NK-92 (cell line): ENCODE results near the gene IFT57.

ENCODE experiments used
- DNase-seq: peaks from one replicate; lab custom pipeline; 2025; ENCODE audit not compliant: unreplicated experiment; lab: John Stamatoyannopoulos, UW

The IFT57 gene

DNA sequence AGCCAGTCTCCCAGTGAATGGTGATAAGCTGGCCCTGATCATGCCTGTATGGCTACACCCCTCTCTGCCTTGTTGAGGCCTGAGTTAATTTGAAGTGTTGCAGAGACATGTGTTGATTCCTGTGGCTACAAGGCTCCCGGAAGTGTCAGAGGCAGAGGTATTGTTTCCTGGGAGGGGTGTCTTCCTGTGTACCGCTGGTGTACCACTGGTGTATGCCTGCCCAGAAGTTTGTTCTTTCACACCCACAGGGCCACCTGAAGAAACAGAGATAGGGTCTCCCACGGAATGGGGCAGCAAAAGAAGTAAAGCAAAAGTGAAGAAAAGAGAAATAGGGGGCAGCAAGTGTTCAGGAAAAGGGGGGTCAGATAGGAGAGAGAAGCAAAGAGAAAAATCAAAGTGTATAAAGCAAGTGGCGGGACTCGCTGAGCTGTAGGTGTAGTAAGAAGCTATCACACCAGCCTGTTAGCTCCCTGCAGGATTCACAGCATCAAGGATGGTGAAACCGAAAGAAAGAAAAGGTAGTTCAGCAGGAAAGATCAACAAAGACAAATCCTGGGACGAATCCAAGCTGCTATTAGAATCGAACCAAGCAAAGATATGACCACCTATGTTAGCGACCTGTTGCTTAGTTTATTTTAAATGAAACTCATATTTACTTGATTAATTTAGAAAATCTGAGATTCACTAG is 94.8 kb downstream of the IFT57 start:
- no peak for DNase-seq

GRCh38 chr3:108126348-108126747 is 95.9 kb downstream of the IFT57 start:
- no peak for DNase-seq

- DNase-seq, result no peak
These were observed 96.6 kb downstream of the IFT57 start for GRCh38 chr3:108125550-108126071.

GRCh38 chr3:108125153-108125543 is 97.1 kb downstream of the IFT57 start:
- DNase-seq, result no peak

GRCh38 chr3:108124337-108125152 is 97.7 kb downstream of the IFT57 start:
- DNase-seq, result no peak

DNA sequence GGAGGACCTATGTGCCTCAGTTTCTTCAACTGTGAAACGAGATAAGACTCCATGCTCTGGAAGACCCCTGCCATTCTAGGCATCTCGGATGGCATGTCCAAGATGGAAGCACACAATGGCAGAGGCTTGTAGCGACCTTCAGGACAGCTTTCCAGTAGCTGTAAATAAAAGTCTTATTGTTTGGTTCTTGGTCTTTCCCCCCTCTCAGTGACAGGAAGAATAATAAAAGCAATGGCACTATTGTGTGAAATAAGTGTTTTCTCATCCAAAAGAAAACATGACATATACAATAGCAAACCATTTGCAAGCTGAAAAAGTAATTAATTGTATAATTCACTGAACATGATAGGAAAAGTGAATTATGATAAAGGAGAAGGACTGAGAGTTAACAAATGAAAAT is 98.9 kb downstream of the IFT57 start:
- no peak for DNase-seq

DNA sequence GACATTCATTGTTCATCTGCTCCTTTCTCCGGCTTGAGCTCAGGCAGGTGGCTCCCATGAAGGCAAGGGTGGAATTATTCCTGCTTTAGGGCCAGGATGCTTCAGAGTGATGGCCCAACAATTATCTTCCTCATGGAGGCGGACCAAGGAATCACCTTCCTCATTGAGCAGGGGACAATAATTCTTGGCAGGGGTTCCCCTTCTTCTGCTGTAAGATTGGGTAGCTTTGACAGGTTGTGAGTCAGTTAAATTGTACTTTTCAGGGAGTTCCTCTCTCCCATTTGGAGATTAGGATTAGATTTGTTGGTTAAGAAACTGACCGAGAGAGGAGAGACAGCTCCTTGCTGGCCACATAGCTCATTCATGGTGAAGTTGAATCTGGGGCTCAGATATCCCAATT is 99.9 kb downstream of the IFT57 start:
- DNase-seq, result no peak

- no peak for DNase-seq
These were observed 102.7 kb downstream of the IFT57 start for GRCh38 chr3:108119398-108120104.

- no peak for DNase-seq
These were observed 104.0 kb downstream of the IFT57 start for GRCh38 chr3:108118038-108118768.

- no peak for DNase-seq
These were observed 104.9 kb downstream of the IFT57 start for GRCh38 chr3:108117241-108117775.

GRCh38 chr3:108114423-108115065 is 107.7 kb downstream of the IFT57 start:
- no peak for DNase-seq

- no peak for DNase-seq
These were observed 108.2 kb downstream of the IFT57 start for GRCh38 chr3:108113975-108114374.

GRCh38 chr3:108110934-108111333 is 111.3 kb downstream of the IFT57 start:
- no peak for DNase-seq
